GM18517 (cell line): ENCODE measurements around the gene OR2AJ1.

Experiments used
- ATAC-seq: cut with Tn5 transposase; IDR thresholded peaks from one replicate; pipeline ENCODE4 v1.9.1; 2021; ENCODE audit warnings: mild to moderate bottlenecking, moderate library complexity; ENCODE audit not compliant: unreplicated experiment

Gene OR2AJ1, protein sequence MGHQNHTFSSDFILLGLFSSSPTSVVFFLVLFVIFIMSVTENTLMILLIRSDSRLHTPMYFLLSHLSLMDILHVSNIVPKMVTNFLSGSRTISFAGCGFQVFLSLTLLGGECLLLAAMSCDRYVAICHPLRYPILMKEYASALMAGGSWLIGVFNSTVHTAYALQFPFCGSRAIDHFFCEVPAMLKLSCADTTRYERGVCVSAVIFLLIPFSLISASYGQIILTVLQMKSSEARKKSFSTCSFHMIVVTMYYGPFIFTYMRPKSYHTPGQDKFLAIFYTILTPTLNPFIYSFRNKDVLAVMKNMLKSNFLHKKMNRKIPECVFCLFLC

GRCh38 chr1:247924868-247925267 lies at the start of gene OR2AJ1:
OR2AJ1 (plus strand) TSS chr1:247924889; CDS start chr1:247933769, 8,880 bp downstream.
- ATAC-seq = no peak

- ATAC-seq = no peak
Observed at GRCh38 chr1:247883346-247883745, 41.3 kb upstream of the OR2AJ1 start.

- ATAC-seq = no peak
Observed at GRCh38 chr1:247884797-247885413, 39.8 kb upstream of the OR2AJ1 start.

- ATAC-seq = no peak
Observed at GRCh38 chr1:247895163-247895637, 29.5 kb upstream of the OR2AJ1 start, which contains the start of gene OR2W3. OR2W3 (plus strand) TSS chr1:247895587; CDS start chr1:247895587, 0 bp downstream.

DNA sequence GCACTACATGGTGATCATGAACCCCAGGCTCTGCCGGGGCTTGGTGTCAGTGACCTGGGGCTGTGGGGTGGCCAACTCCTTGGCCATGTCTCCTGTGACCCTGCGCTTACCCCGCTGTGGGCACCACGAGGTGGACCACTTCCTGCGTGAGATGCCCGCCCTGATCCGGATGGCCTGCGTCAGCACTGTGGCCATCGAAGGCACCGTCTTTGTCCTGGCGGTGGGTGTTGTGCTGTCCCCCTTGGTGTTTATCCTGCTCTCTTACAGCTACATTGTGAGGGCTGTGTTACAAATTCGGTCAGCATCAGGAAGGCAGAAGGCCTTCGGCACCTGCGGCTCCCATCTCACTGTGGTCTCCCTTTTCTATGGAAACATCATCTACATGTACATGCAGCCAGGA lies 28.7 kb upstream of the OR2AJ1 start:
- no peak for ATAC-seq

GRCh38 chr1:247904122-247904521 lies 20.6 kb upstream of the OR2AJ1 start:
- ATAC-seq = no peak

DNA sequence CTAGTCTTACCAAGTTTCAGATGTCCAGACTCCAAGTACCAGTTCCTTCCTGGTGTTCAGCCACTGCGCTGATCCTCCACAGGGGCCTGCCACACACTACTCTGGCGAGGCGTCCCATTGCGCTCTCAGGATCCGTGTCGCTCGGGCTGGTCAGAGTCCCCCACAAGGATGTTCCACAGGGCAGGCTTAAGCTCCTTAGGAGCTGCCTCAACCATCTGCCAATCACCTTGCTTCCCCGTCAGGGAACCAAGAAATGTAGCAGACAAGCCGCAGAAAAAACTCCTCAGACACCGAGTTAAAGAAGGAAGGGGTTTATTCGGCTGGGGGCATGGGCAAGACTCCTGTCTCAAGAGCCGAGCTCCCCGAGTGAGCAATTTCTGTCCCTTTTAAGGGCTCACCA lies 19.5 kb upstream of the OR2AJ1 start:
- ATAC-seq = no peak

DNA sequence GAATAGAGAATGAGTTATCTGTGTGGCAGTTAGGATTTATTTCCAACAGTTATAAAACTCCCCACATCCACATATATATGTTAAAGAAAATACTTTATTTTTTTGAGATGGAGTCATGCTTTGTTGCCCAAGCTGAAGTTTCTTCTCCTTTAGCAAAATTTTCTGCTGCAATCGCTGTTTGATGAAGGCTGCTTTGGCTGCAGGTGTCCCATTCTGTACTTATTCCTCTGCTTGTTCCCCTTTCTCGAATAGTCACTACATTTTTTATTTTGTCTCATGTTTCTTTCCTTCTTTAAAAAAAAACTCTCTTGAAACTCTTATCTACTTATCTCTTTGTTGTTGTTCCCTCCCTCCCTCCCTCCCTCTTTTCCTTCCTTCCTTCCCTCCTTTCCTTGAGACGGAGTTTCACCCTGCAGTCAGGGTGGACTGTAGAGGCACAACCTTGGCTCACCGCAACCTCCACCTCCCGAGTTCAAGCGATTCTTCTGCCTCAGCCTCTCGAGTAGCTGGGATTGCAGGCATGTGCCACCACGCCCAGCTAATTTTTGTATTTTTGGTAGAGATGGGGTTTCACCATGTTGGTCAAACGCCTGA lies 18.7 kb upstream of the OR2AJ1 start:
- no peak for ATAC-seq

DNA sequence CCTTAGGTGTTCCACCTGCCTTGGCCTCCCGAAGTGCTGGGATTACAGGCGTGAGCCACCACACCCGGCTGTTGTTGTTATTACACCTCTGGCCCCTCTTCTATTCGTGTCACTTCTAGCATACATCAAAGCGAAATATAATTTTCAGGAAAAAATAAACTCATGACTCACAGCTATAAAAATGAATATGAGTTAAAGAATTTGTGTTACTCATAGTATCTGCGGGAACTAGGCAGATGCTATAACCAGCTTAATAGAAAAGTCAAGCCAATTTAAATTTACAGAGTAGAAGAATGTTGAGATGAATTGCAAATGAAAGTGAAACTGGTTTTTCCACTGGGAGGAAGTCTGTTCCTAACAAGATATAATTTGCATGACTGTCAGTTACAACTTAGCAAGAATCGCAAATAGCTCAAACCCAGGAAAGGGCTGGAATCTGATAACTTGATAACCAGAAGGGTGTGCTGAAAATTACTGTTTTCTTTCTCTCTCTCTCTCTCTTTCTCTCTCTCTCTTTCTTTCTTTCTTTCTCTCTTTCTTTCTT lies 18.1 kb upstream of the OR2AJ1 start:
- ATAC-seq = no peak

DNA sequence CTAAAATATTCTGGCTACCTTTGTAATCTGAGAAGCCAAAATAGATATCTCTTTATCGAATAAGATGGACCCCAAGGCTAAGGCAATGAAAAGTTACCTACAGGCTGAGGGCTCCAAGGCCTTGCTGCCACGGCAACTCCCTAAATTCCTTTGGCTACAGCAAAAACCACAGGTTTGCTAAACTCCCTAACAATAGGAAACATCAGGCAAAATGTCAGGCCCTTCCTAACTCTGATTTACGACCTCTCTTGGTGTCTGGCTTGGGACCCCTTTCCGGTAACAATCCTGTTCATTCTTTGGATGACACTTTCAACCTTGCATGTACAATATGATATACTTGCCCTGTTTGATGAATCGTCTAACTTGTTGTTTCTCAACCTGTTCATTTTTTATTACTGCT lies 15.9 kb upstream of the OR2AJ1 start:
- no peak for ATAC-seq

GRCh38 chr1:247913786-247914185 lies 10.9 kb upstream of the OR2AJ1 start:
- no peak for ATAC-seq

- no peak for ATAC-seq
Observed at GRCh38 chr1:247914941-247915662, 9.6 kb upstream of the OR2AJ1 start.

DNA sequence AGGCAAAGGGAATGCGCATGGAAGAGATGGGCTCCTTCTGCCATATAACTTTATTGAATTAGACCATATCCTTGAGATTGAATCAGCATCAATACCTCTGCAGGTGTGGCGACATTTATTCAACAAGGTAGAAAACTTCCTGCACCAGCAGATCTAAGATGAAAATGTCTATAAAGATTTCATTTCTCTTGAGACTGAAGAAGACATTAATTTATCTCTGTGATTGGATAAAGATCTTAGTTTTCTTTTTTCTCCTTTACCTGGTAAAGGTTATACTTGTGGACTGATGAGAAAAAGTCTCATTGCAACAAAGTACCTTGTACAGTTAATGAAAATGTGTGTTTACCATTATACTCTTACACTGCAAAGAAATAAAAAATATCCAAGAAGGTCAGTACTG lies 4.7 kb upstream of the OR2AJ1 start, which contains the start of gene OR2T8:
Gene OR2T8 (plus strand): TSS at position 301 of the 400 bp plus-strand sequence. CDS start 766 bp downstream, outside the sequence.
- ATAC-seq = no peak

DNA sequence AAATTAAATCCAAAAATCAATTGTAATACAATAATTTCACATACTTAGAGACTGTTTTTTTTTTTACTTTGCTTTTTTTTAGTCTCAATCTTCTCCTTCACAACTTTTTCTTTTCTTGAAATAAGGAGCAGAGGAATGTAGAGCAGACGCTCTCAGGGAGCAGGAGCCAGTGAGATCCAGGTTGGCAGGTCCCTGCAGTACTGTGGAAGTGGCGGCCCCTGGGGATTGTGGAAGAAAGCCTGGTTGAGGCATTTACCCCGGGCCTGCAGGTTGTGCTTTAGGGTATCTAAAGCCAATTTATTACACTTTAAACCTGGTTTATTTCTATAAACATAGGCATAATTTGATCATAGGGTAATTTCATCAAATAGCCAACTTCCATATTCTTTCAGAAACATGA lies 748 bp upstream of the OR2AJ1 start:
- ATAC-seq = no peak

DNA sequence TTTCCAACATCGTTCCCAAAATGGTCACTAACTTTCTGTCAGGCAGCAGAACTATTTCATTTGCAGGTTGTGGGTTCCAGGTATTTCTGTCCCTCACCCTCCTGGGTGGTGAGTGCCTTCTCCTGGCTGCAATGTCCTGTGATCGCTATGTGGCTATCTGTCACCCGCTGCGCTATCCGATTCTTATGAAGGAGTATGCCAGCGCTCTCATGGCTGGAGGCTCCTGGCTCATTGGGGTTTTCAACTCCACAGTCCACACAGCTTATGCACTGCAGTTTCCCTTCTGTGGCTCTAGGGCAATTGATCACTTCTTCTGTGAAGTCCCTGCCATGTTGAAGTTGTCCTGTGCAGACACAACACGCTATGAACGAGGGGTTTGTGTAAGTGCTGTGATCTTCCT lies 9.3 kb downstream of the OR2AJ1 start:
- no peak for ATAC-seq

DNA sequence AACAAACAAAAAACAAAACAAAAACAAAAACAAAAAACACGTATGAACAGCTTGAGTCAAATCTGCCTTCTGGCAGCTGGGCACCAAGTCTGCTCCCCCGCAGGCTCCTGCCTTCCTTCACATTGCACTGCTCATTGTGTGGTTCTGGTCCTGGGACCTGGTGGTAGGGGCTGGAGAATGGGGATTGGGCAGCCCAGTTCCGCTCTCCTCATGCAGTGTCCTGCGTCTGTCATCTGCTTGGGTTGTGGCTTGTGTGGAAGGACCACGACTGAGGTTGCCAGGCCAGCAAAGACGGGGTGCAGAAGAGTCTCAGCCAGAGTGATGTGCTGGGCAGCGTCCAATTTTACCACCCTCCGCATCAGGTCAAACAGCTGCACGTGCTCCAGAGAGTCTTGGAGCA lies 11.1 kb downstream of the OR2AJ1 start:
- no peak for ATAC-seq

- no peak for ATAC-seq
Observed at GRCh38 chr1:247936415-247936814, 11.7 kb downstream of the OR2AJ1 start.

GRCh38 chr1:247936965-247937734 lies 12.5 kb downstream of the OR2AJ1 start:
- peak; percentile 100 for ATAC-seq

DNA sequence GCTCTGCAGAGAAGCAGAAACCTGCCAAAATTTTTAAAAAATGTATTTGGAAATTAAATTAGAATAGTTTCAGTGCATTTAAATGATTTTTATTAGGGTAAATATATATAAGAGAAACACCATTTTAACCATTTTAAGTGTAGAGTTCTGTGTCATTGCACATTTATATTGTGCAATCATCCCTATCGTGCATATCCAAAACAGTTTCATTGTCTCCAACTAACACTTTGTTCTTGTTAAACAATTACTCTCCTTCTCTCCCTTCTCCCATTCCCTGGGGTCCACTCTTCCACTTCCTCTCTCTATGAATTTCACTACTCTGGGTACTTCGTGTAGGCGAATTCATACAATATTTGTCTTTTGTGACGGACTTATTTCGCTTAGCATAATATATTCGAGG lies 17.9 kb downstream of the OR2AJ1 start:
- ATAC-seq = no peak

GRCh38 chr1:247948558-247948957 lies 23.9 kb downstream of the OR2AJ1 start, which contains the start of gene OR2L8:
OR2L8 (plus strand) TSS chr1:247948858; CDS start chr1:247948858, 0 bp downstream.
- no peak for ATAC-seq
